Heart left ventricle (tissue), 13 donors: ENCODE data around the gene OPHN1.

Experiments
- POLR2A ChIP-seq, 2 donors: fragments of 450-650 bp; IDR thresholded peaks; one replicate each; pipeline ENCODE4 v1.6.1; 2017; ENCODE audit warnings: antibody characterized with exemption in 2 of 2, mild to moderate bottlenecking in 2 of 2, moderate library complexity in 2 of 2
- TF ChIP-seq, protein P1 (sequence below), 12 donors: fragments of 200-600 bp; sonication (generic) in 4 of 12; IDR thresholded peaks; one replicate each; pipeline versions ENCODE4 v1.5.0 to v1.8.0; 2018 to 2022; ENCODE audit warnings: antibody characterized with exemption in 12 of 12, mild to moderate bottlenecking in 5 of 12
- donor health status: ischemic (EF 13 %, LVEDD 7.1; RV severe dilation, severe dysfunction).
- donor health status: DM: no; HTN: yes; CAD: no.
- donor health status: DM: no; HTN: no; CAD: no.
- donor health status: ischemic (EF 25% LVEDD 6.9; RV normal size, moderate dysfunction).
- donor health status: ischemic (EF 25% LVEDD 5.7; RV mildly dilated, moderate dysfunction).
- donor health status: ischemic (EF 35%, LVEDD 5.7; RV mildly dilated, moderate dysfunction).
- donor health status: nonischemic (EF 11% LVEDD 7.7; RV severe dilation, severe dysfunction).
- donor health status: DM: yes; HTN: yes; CAD: no.
- donor health status: PGD.
- donor health status: ischemic (EF 29% LVEDD 5.4; RV normal size, mild dysfunction).
- donor health status: nonischemic (EF 23%, LVEDD 6.1; RV moderate dilation, normal function).

- TF ChIP-seq, protein P1, sequence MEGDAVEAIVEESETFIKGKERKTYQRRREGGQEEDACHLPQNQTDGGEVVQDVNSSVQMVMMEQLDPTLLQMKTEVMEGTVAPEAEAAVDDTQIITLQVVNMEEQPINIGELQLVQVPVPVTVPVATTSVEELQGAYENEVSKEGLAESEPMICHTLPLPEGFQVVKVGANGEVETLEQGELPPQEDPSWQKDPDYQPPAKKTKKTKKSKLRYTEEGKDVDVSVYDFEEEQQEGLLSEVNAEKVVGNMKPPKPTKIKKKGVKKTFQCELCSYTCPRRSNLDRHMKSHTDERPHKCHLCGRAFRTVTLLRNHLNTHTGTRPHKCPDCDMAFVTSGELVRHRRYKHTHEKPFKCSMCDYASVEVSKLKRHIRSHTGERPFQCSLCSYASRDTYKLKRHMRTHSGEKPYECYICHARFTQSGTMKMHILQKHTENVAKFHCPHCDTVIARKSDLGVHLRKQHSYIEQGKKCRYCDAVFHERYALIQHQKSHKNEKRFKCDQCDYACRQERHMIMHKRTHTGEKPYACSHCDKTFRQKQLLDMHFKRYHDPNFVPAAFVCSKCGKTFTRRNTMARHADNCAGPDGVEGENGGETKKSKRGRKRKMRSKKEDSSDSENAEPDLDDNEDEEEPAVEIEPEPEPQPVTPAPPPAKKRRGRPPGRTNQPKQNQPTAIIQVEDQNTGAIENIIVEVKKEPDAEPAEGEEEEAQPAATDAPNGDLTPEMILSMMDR (IDR thresholded peaks at IDR 0.05): no peak
- TF ChIP-seq POLR2A (IDR thresholded peaks at IDR 0.05): no peak
Observed at GRCh38 chrX:68079961-68080360, 353.3 kb downstream of the OPHN1 start.
